GM21529 (cell line): Measurements from ENCODE around the gene SLC34A2.

ENCODE experiments used
- ATAC-seq: cut with Tn5 transposase; IDR thresholded peaks from one replicate; pipeline ENCODE4 v1.9.1; 2021; ENCODE audit not compliant: unreplicated experiment

SLC34A2 gene

DNA sequence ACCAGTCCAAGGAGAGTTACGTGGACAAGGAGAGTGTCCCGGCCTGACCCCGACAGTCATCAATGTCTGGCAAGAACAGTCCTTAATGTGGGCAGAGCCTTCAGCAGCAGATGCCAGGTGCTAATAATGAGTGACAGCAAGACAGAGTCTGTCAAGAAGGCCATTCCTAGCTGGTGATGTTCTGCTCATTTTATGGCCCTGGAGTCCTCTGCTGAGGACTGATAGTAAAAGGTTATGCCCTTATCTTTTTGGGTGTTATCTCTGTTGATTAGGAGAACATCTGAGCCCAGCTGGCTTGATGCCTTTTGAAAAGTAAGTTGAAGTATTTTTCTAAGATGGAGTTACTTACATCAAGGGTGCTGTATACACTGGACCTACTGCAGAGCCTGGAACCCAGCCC is 67.3 kb downstream of the SLC34A2 start:
- ATAC-seq, result no peak

DNA sequence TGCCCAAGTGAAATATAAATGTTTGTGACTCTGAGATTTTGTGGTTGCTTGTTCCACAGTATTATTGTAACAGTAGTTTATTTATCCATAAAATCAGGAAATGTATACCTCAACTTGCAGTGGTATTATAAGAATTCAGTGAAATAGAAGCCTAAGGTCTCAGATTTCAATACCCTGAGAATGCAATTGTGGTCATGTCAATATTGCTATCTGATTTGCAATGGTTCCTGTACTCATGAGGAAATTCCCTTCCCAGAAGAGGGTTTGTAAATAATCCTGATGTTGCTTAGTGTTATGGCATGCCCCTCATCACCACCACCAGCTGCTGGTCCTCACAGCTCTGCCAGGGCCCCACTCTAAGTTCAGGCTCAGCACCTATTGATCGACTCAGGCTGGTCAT is 67.8 kb downstream of the SLC34A2 start:
- no peak for ATAC-seq

DNA sequence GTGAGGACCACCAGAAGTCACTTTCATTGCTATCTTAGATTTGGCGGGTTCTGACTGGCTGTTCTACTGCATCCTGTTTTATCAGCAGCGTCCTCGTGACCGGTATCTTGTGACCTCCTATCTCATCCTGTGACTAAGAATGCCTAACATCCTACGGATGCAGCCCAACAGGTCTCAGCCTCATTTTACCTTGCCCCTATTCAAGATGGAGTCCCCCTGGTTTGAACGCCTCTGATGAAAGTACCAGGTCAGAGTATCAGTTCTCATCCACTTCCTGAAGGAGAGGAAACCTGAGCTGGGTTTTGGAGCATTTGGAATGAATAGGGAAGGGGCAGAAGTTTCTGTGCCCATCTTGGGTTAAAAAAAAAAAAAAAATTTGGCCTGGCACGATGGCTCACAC is 70.2 kb downstream of the SLC34A2 start:
- ATAC-seq, result no peak

DNA sequence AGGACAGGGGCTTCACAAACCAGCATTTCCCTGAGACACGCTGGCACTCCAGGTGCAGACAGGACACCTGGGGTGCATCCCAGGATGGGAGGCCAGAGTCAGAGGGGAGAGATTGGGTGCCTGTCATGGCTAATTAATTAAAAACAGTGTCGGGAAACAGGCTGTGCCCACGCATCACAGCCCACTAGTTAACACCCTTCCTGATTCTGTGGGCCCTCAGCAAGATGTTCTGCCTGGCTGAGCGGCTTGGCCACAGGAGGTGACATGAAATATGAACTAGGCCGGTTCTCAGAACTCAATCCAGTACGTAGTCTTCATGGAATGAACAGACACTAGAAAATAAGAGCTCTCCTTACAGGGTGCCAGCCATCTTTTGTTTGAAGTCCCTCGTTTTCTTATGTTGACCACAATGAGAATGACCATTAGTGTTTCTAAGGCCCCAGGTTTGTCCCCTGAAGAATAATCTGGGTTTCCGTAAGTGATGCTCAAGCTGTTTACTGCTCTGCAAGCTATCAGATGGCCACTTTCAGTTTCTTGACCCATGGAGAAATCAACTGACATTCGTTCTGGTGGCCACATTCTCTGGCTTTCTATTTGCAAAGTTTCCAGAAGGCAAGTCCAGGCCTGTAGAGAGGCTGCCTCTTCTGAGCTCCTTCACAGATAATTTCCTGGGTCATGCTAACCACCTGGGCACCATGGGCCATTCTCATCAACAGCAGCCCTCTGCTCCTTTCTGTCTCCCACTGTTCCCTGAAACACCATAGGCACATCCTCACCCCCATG is 72.3 kb downstream of the SLC34A2 start:
- no peak for ATAC-seq
